ENCODE measurements around the gene ASTN2. TPM values are rescaled to one million over a fixed set of nuclear protein-coding genes. Genes with fewer than 3 reads are reported as not detected.

The ASTN2 gene
- total and polyA plus RNA-seq, 9 of the 15 experiments (the other 6 are each of a cell fraction or from before 2014, with no cell fraction given), result 0.56 to 3.5 (median 1.9) TPM

DNA sequence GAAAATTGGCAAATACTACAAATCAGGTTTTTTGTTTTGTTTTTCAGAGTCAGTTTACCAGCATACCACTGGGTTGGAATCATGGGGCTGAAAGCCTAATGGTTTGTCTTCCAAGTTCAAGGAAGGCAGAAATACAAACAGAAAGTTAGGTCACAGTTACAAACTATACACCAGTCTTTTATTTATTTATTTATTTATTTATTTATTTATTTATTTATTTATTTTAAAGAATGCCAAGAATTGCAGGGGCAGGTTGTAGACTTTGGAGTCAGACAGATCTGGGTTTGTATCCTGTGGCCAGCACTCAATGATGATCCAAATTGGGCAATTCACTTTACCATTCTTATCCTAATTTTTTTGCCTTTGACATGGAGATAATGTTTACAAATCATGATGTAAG is 353.9 kb downstream of the ASTN2 start (continued):
- TF ChIP-seq, protein P1, sequence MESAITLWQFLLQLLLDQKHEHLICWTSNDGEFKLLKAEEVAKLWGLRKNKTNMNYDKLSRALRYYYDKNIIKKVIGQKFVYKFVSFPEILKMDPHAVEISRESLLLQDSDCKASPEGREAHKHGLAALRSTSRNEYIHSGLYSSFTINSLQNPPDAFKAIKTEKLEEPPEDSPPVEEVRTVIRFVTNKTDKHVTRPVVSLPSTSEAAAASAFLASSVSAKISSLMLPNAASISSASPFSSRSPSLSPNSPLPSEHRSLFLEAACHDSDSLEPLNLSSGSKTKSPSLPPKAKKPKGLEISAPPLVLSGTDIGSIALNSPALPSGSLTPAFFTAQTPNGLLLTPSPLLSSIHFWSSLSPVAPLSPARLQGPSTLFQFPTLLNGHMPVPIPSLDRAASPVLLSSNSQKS (CRISPR knock-in tag; IDR thresholded peaks at IDR 0.05), result no peak

DNA sequence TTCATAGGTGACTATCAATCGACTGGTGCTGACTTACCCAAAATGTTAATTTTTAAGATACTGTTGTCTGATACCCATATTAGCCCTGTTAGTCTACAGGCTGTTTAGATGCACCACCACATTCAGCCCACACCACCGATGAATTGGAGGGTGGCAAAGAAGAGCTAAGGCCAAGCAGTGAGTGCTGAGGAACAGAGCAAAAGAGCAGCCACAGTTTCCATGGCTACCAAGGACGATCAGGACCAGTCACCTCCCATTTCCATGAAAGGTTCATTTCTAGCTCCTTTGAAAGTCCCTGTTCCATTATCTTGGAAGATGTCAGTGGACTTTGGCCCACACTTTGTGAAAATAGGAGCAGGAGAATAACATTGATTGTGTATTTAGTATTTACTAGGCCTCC is 364.9 kb downstream of the ASTN2 start:
- no peak overlapping the region for H3K9ac ChIP-seq (ENCODE audit: insufficient read depth in 1 of 2, low read depth in 2 of 2, low read length in 2 of 2)
- H3K27ac ChIP-seq (ENCODE audit: extremely low read depth, low read depth, low read length), result no peak overlapping the region
- CTCF ChIA-PET (ENCODE audit: low intra/inter-chr PET ratio), result no interaction called here
- H3K79me2 ChIP-seq (ENCODE audit: control insufficient read depth, insufficient read depth, low read length), result no peaks in the 10 kb centered on the region
- H3K36me3 ChIP-seq (ENCODE audit: control insufficient read depth, insufficient read depth, low read length), result no peaks in the 10 kb centered on the region
- H3K4me1 ChIP-seq (replicated peaks in 1 of 2; ENCODE audit: control insufficient read depth in 2 of 2, insufficient read depth in 2 of 2, low read length in 2 of 2), result no peaks in the 10 kb centered on the region
- FAIRE-seq (no peak), ATAC-seq (no peak), DNase-seq (ENCODE audit: extremely low read depth in 1 of 4, low spot score in 3 of 4) (no peak)
- no TSS peak for BruUV-seq (replicated peaks)
- POLR2A ChIA-PET, result interaction anchor here (0.7 kb wide), 1 partner anchor 939 kb away, joined by 3 read pairs; no protein-coding TSS in a partner anchor
- no peaks in the 10 kb centered on the region for H3K9me3 ChIP-seq (replicated peaks; ENCODE audit: control insufficient read depth, insufficient read depth, low read depth, low read length)
- H3K4me2 ChIP-seq (ENCODE audit: insufficient read depth, low read length), result no peak overlapping the region
- in situ Hi-C loops (cut with MboI) (no loop called here), intact Hi-C loops (cut with micrococcal nuclease) (no loop called here)
- no peaks in the 10 kb centered on the region for H4K20me1 ChIP-seq (replicated peaks; ENCODE audit: control insufficient read depth, insufficient read depth, low read length)
- no peaks in the 10 kb centered on the region for H3K9me1 ChIP-seq (ENCODE audit: control insufficient read depth, insufficient read depth, low read length)
- no peak overlapping the region for H2AFZ ChIP-seq (ENCODE audit: low read depth, low read length)
- WGBS (ENCODE audit: insufficient coverage, low coverage, missing lambda C conversion rate), result 0% methylated on average over 3 of the region's 3 CpGs
- no peak overlapping the region for H3K4me3 ChIP-seq
- no peaks in the 10 kb centered on the region for H3K27me3 ChIP-seq (ENCODE audit: control insufficient read depth in 2 of 2, insufficient read depth in 2 of 2, low read length in 2 of 2)
- TF ChIP-seq HDAC1 (IDR thresholded peaks at IDR 0.05) (no peak), JUN (IDR thresholded peaks at IDR 0.05; ENCODE audit: borderline replicate concordance, low read depth, low read length) (no peak), JUN (CRISPR knock-in tag; IDR thresholded peaks at IDR 0.05; ENCODE audit: borderline replicate concordance) (no peak), ELF1 (tag; IDR thresholded peaks at IDR 0.05) (no peak), ZNF76 (CRISPR knock-in tag; IDR thresholded peaks at IDR 0.05; ENCODE audit: borderline replicate concordance) (no peak), PHB2 (IDR thresholded peaks at IDR 0.05; ENCODE audit: low read depth) (no peak), ZNF699 (CRISPR knock-in tag; IDR thresholded peaks at IDR 0.05; ENCODE audit: insufficient replicate concordance) (no peak), HDGF (IDR thresholded peaks at IDR 0.05) (no peak), RBM14 (IDR thresholded peaks at IDR 0.05; ENCODE audit: borderline replicate concordance, insufficient read depth, low read depth, low read length) (no peak)
- TF ChIP-seq, protein P2, sequence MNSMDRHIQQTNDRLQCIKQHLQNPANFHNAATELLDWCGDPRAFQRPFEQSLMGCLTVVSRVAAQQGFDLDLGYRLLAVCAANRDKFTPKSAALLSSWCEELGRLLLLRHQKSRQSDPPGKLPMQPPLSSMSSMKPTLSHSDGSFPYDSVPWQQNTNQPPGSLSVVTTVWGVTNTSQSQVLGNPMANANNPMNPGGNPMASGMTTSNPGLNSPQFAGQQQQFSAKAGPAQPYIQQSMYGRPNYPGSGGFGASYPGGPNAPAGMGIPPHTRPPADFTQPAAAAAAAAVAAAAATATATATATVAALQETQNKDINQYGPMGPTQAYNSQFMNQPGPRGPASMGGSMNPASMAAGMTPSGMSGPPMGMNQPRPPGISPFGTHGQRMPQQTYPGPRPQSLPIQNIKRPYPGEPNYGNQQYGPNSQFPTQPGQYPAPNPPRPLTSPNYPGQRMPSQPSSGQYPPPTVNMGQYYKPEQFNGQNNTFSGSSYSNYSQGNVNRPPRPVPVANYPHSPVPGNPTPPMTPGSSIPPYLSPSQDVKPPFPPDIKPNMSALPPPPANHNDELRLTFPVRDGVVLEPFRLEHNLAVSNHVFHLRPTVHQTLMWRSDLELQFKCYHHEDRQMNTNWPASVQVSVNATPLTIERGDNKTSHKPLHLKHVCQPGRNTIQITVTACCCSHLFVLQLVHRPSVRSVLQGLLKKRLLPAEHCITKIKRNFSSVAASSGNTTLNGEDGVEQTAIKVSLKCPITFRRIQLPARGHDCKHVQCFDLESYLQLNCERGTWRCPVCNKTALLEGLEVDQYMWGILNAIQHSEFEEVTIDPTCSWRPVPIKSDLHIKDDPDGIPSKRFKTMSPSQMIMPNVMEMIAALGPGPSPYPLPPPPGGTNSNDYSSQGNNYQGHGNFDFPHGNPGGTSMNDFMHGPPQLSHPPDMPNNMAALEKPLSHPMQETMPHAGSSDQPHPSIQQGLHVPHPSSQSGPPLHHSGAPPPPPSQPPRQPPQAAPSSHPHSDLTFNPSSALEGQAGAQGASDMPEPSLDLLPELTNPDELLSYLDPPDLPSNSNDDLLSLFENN (IDR thresholded peaks at IDR 0.05; ENCODE audit: low read depth in 2 of 2, low read length in 2 of 2), result no peak
- TF ChIP-seq, protein P3, sequence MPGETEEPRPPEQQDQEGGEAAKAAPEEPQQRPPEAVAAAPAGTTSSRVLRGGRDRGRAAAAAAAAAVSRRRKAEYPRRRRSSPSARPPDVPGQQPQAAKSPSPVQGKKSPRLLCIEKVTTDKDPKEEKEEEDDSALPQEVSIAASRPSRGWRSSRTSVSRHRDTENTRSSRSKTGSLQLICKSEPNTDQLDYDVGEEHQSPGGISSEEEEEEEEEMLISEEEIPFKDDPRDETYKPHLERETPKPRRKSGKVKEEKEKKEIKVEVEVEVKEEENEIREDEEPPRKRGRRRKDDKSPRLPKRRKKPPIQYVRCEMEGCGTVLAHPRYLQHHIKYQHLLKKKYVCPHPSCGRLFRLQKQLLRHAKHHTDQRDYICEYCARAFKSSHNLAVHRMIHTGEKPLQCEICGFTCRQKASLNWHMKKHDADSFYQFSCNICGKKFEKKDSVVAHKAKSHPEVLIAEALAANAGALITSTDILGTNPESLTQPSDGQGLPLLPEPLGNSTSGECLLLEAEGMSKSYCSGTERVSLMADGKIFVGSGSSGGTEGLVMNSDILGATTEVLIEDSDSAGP (CRISPR knock-in tag; IDR thresholded peaks at IDR 0.05), result no peak
- TF ChIP-seq, protein P4, sequence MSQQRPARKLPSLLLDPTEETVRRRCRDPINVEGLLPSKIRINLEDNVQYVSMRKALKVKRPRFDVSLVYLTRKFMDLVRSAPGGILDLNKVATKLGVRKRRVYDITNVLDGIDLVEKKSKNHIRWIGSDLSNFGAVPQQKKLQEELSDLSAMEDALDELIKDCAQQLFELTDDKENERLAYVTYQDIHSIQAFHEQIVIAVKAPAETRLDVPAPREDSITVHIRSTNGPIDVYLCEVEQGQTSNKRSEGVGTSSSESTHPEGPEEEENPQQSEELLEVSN (IDR thresholded peaks at IDR 0.05; ENCODE audit: borderline replicate concordance in 1 of 2, extremely low read depth in 1 of 2, insufficient read depth in 1 of 2, insufficient read length in 1 of 2, low read depth in 1 of 2, low read length in 1 of 2, poor library complexity in 1 of 2, severe bottlenecking in 1 of 2), result no peak

Data from K562 (cell line).